IPS-11a (cell line): ENCODE data around the gene FST.

Source experiments
- H3K4me3 ChIP-seq: one replicate; pipeline ENCODE4 v1.5.1; 2013; ENCODE audit warnings: low read depth, low read length, control low read depth

The FST gene

GRCh38 chr5:53508125-53508524, 27.7 kb downstream of the FST start:
- H3K4me3 ChIP-seq = no peak overlapping the region

- no peak overlapping the region for H3K4me3 ChIP-seq
Observed at GRCh38 chr5:53512539-53512938, 32.1 kb downstream of the FST start.

- no peak overlapping the region for H3K4me3 ChIP-seq
Observed at GRCh38 chr5:53515988-53516387, 35.6 kb downstream of the FST start.

- no peak overlapping the region for H3K4me3 ChIP-seq
Observed at GRCh38 chr5:53520813-53521212, 40.4 kb downstream of the FST start.
